ENCODE results near the gene RFX1.

Gene RFX1

GRCh38 chr19:13995878-13996765 lies 10.0 kb downstream of the RFX1 start:
- DNase-seq (ENCODE audit: low spot score): peak; percentile 3

GRCh38 chr19:13995017-13995728 lies 10.9 kb downstream of the RFX1 start:
- no peak for DNase-seq (ENCODE audit: low spot score)

GRCh38 chr19:13993590-13994300 lies 12.4 kb downstream of the RFX1 start:
- no peak for DNase-seq (ENCODE audit: low spot score)

- no peak for DNase-seq (ENCODE audit: low spot score)
Measured at GRCh38 chr19:13992025-13992424, 14.1 kb downstream of the RFX1 start.

GRCh38 chr19:13990085-13990484 lies 16.0 kb downstream of the RFX1 start:
- DNase-seq (ENCODE audit: low spot score): no peak

- no peak for DNase-seq (ENCODE audit: low spot score)
Measured at GRCh38 chr19:13989487-13989886, 16.6 kb downstream of the RFX1 start.

GRCh38 chr19:13987101-13987890 lies 18.8 kb downstream of the RFX1 start:
- no peak for DNase-seq (ENCODE audit: low spot score)

GRCh38 chr19:13986348-13986904 lies 19.7 kb downstream of the RFX1 start:
- peak; percentile 88 for DNase-seq (ENCODE audit: low spot score)

GRCh38 chr19:13985771-13986347 lies 20.3 kb downstream of the RFX1 start:
- DNase-seq (ENCODE audit: low spot score): peak; percentile 68

- no peak for DNase-seq (ENCODE audit: low spot score)
Measured at GRCh38 chr19:13984875-13985741, 21.0 kb downstream of the RFX1 start.

GRCh38 chr19:13984186-13984585 lies 21.9 kb downstream of the RFX1 start:
- no peak for DNase-seq (ENCODE audit: low spot score)

GRCh38 chr19:13983213-13983889 lies 22.8 kb downstream of the RFX1 start:
- no peak for DNase-seq (ENCODE audit: low spot score)

- no peak for DNase-seq (ENCODE audit: low spot score)
Measured at GRCh38 chr19:13982773-13983172, 23.3 kb downstream of the RFX1 start.

- DNase-seq (ENCODE audit: low spot score): no peak
Measured at GRCh38 chr19:13981988-13982501, 24.1 kb downstream of the RFX1 start.

- no peak for DNase-seq (ENCODE audit: low spot score)
Measured at GRCh38 chr19:13981467-13981866, 24.7 kb downstream of the RFX1 start.

- no peak for DNase-seq (ENCODE audit: low spot score)
Measured at GRCh38 chr19:13981021-13981420, 25.1 kb downstream of the RFX1 start.

GRCh38 chr19:13980340-13980739 lies 25.8 kb downstream of the RFX1 start:
- DNase-seq (ENCODE audit: low spot score): no peak

GRCh38 chr19:13979686-13980085 lies 26.4 kb downstream of the RFX1 start:
- DNase-seq (ENCODE audit: low spot score): no peak

GRCh38 chr19:13979244-13979615 lies 26.9 kb downstream of the RFX1 start:
- peak; percentile 47 for DNase-seq (ENCODE audit: low spot score)

Data from iPS-NIHi11 (cell line).